Measurements from ENCODE around the gene RHOC.

- TF ChIP-seq EZH2phosphoT487 (conservative IDR thresholded peaks at IDR 0.05; ENCODE audit: low read length): no peak
- TF ChIP-seq CTCF (IDR thresholded peaks at IDR 0.05; ENCODE audit: insufficient read depth, low read length, poor library complexity, severe bottlenecking): no peak
Observed at GRCh38 chr1:112687361-112687760, 19.6 kb downstream of the RHOC start.

All from SU-DHL-6 (cell line).